GM10266 (cell line): ENCODE results near the gene ADIRF.

Source experiments
- DNase-seq: peaks from one replicate; pipeline ENCODE4 v3.0.0; 2012; ENCODE audit errors: extremely low spot score
- CTCF ChIP-seq: IDR thresholded peaks from 2 replicates; pipeline ENCODE4 v1.5.1; 2012; ENCODE audit warnings: mild to moderate bottlenecking, low read depth; ENCODE audit not compliant: control insufficient read depth, insufficient read depth; ENCODE audit errors: missing control alignments

Gene ADIRF

GRCh38 chr10:86964061-86964846, 4.0 kb upstream of the ADIRF start:
- TF ChIP-seq CTCF, result no peak
- no peak for DNase-seq

DNA sequence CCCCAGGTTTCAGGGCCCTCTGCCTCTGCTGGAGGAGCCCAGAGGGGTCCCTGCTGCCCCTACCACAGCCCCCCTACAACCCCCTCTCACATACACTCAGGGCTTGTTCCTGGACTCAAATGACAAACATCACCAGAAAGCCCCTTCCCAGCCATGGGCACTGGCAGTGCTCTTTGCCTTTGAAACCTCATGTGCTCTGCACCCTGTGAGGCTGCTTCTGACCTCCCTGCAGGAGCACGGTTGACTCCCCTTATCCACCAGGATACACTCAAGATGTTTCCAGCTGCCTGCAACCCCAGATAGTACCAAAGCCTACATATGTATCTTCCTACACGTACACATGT, 3.5 kb upstream of the ADIRF start:
- DNase-seq, result no peak
- TF ChIP-seq CTCF, result no peak

- TF ChIP-seq CTCF, result no peak
- no peak for DNase-seq
These were observed 2.2 kb upstream of the ADIRF start for GRCh38 chr10:86965986-86966654.

GRCh38 chr10:86967481-86967941, 771 bp upstream of the ADIRF start:
- no peak for DNase-seq
- no peak for TF ChIP-seq CTCF

DNA sequence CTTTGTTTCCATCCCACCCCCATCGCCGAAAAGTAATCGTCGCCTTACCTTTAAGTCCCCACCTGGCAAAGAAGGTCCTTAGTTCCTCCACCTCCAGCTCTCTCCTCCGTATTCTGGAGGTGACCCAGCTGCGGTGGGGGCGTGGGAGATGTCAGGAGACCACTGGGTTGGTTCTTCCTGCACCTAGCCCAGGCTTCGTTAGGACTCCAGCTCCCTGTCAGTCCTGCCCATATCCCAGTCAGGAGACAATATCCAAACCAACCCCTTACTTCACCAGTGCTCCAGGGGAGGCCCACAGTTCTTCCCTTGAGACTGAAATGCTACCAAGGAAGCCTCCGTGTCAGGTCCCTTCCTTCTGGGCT, 693 bp downstream of the ADIRF start:
- TF ChIP-seq CTCF, result no peak
- DNase-seq, result no peak

DNA sequence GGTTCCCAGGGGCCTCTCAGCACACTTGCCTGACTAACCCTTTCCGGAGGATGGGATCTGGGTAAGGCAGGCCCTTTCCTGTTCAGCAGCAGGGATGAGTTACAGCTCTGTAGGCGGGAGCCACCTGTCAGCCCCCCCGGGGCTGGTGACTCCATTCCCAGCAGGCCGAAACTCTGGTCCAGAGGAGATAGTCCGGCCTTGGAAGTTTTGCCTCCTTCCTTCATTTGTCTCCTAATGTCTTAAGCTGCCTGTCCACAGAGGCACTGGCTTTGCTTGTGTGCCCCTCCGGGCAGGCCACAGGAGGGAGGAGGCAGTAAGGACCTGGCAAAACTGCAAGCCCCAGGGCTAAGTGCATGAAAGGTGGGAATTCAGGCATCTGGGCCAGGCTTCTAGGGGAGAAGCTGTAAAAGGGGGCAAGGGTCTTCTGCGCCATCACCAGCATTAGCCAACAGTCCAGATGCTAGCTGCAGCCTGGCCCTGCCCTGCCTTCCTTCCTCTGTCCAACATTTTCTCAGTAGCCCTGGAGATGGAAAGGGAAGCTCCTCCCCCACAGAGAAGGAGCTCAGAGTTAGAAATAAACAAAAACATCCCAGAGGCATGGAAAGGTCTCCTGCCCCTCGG, 1.2 kb downstream of the ADIRF start:
- DNase-seq, result no peak
- TF ChIP-seq CTCF, result no peak

GRCh38 chr10:86970162-86970981, 2.1 kb downstream of the ADIRF start:
- DNase-seq, result peak; percentile 65

More at GRCh38 chr10:86970162-86970981, 2.1 kb downstream of the ADIRF start:
- no peak for TF ChIP-seq CTCF
